PC-3 (cell line): ENCODE results near the gene NOX1.

Experiments
- CTCF ChIP-seq: fragments of 300-600 bp; sonication (generic); conservative IDR thresholded peaks from 2 replicates; pipeline ENCODE4 v1.5.1; 2017; ENCODE audit warnings: antibody characterized with exemption, low read depth, mild to moderate bottlenecking, low read length
- EZH2 ChIP-seq: fragments of 300-600 bp; sonication (generic); IDR thresholded peaks from one replicate; pipeline ENCODE4 v1.6.1; 2017; ENCODE audit warnings: antibody characterized with exemption, mild to moderate bottlenecking, low read length; ENCODE audit not compliant: unreplicated experiment

- TF ChIP-seq CTCF: no peak
- no peak for TF ChIP-seq EZH2
Measured at GRCh38 chrX:100804780-100805179, 69.4 kb downstream of the NOX1 start.
